MM.1S (cell line): Measurements from ENCODE around the gene LCN10.

ENCODE experiments used
- CTCF ChIP-seq: fragments of 300-600 bp; sonication (generic); IDR thresholded peaks from 2 replicates; pipeline ENCODE4 v1.5.1; 2016; ENCODE audit warnings: antibody characterized with exemption, low read length, mixed read lengths
- EZH2 ChIP-seq: fragments of 300-600 bp; sonication (generic); optimal IDR thresholded peaks from 2 replicates; pipeline ENCODE3; 2017; ENCODE audit warnings: low read depth, mild to moderate bottlenecking, antibody characterized with exemption, low read length, mixed read lengths
- EZH2phosphoT487 ChIP-seq: fragments of 300-600 bp; sonication (generic); IDR thresholded peaks from 2 replicates; pipeline ENCODE4 v1.6.1; 2018; ENCODE audit warnings: antibody characterized with exemption, low read length

- no peak for TF ChIP-seq CTCF
- no peak for TF ChIP-seq EZH2
- TF ChIP-seq EZH2phosphoT487 = no peak
These were observed 30.7 kb downstream of the LCN10 start, which contains the start of gene DIPK1B for GRCh38 chr9:136711751-136712689.
